Measurements from ENCODE around the gene PLAU. TPM values are rescaled to one million over a fixed set of nuclear protein-coding genes. Genes with fewer than 3 reads are reported as not detected.
"Not testable (repeated sequence)": the region's sequence is repeated elsewhere in the genome, so short reads cannot be mapped to it uniquely, and the experiment has no call there.

PLAU gene
- total and polyA plus RNA-seq, 2 donors (not counting 3 experiments of a cell fraction or from before 2014, with no cell fraction given): 23.6 to 34.9 TPM

GRCh38 chr10:73962386-73962785 lies 51.5 kb downstream of the PLAU start:
- Histone ChIP-seq H2AFZ (ENCODE audit: low read depth, low read length) (no peak overlapping the region), H3K9ac (replicated peaks; ENCODE audit: extremely low read depth, insufficient read depth, low read length) (no peak overlapping the region), H3K4me3 (replicated peaks in 1 of 3; ENCODE audit: insufficient read depth in 1 of 3, low read depth in 1 of 3, low read length in 3 of 3) (no peak overlapping the region), H3K9me3 (replicated peaks; ENCODE audit: control insufficient read depth, insufficient read depth, low read length) (no peaks in the 10 kb centered on the region), H4K20me1 (replicated peaks; ENCODE audit: control insufficient read depth, extremely low read depth, insufficient read depth, low read length) (no peaks in the 10 kb centered on the region), H3K27ac (ENCODE audit: insufficient read depth, low read depth, low read length) (no peak overlapping the region), H3K36me3 (ENCODE audit: control insufficient read depth in 2 of 2, extremely low read depth in 1 of 2, insufficient read depth in 2 of 2, low read length in 2 of 2) (no peaks in the 10 kb centered on the region), H3K79me2 (ENCODE audit: control insufficient read depth, insufficient read depth, low read length) (no peaks in the 10 kb centered on the region), H3K27me3 (ENCODE audit: control insufficient read depth in 2 of 2, insufficient read depth in 2 of 2, low read length in 2 of 2) (no peaks in the 10 kb centered on the region), H3K9me1 (replicated peaks; ENCODE audit: control insufficient read depth, extremely low read depth, insufficient read depth, low read length) (no peaks in the 10 kb centered on the region), H3K4me2 (ENCODE audit: insufficient read depth, low read length) (no peak overlapping the region), H3K4me1 (ENCODE audit: control insufficient read depth, extremely low read depth, insufficient read depth, low read length) (peaks cover 15% of the 10 kb centered on the region)
- BruUV-seq (replicated peaks): no TSS peak
- intact Hi-C loops (cut with micrococcal nuclease): no loop called here
- DNase-seq (ENCODE audit: low read depth, low spot score) (no peak), FAIRE-seq (no peak)
- CTCF ChIA-PET: interaction anchor here (0.7 to 1.4 kb wide), 4 partner anchors 21 to 119 kb away, joined by 3 to 4 read pairs (median 4); no protein-coding TSS in a partner anchor
- dilution Hi-C loops (cut with MboI; ENCODE audit: extremely low pct_ligation_motif_present, low sequenced_read_pairs): no loop called here
- POLR2A ChIA-PET: no interaction called here
- no peak for TF ChIP-seq POLR2A (IDR thresholded peaks at IDR 0.05; ENCODE audit: low read depth, low read length)
- no peak for TF ChIP-seq FOS (IDR thresholded peaks at IDR 0.05; ENCODE audit: borderline replicate concordance, insufficient read depth, low read length)
- no peak for TF ChIP-seq GATA2 (IDR thresholded peaks at IDR 0.05; ENCODE audit: insufficient read depth, insufficient read length, low read depth, low read length)
- no peak for TF ChIP-seq CTCF (IDR thresholded peaks at IDR 0.05; ENCODE audit: extremely low read depth in 1 of 2, insufficient read depth in 1 of 2, low read depth in 1 of 2, low read length in 2 of 2)
- TF ChIP-seq JUN (IDR thresholded peaks at IDR 0.05; ENCODE audit: borderline replicate concordance, insufficient read depth, insufficient read length, low read depth): no peak
- no peak for TF ChIP-seq EZH2 (IDR thresholded peaks at IDR 0.05; ENCODE audit: borderline replicate concordance, low read depth, low read length, severe bottlenecking)
- TF ChIP-seq POLR2AphosphoS5 (IDR thresholded peaks at IDR 0.05; ENCODE audit: insufficient read depth, low read depth, low read length): no peak

GRCh38 chr10:73963533-73963932 lies 52.6 kb downstream of the PLAU start:
- H3K4me3 ChIP-seq (replicated peaks in 1 of 3; ENCODE audit: insufficient read depth in 1 of 3, low read depth in 1 of 3, low read length in 3 of 3); H4K20me1 ChIP-seq (replicated peaks; ENCODE audit: control insufficient read depth, extremely low read depth, insufficient read depth, low read length); FAIRE-seq; H3K9me1 ChIP-seq (replicated peaks; ENCODE audit: control insufficient read depth, extremely low read depth, insufficient read depth, low read length); dilution Hi-C loops (cut with MboI; ENCODE audit: extremely low pct_ligation_motif_present, low sequenced_read_pairs); DNase-seq (ENCODE audit: low read depth, low spot score); CTCF ChIA-PET; BruUV-seq (replicated peaks); H2AFZ ChIP-seq (ENCODE audit: low read depth, low read length); H3K36me3 ChIP-seq (ENCODE audit: control insufficient read depth in 2 of 2, extremely low read depth in 1 of 2, insufficient read depth in 2 of 2, low read length in 2 of 2); POLR2A ChIA-PET; H3K4me2 ChIP-seq (ENCODE audit: insufficient read depth, low read length); H3K9ac ChIP-seq (replicated peaks; ENCODE audit: extremely low read depth, insufficient read depth, low read length); intact Hi-C loops (cut with micrococcal nuclease); H3K79me2 ChIP-seq (ENCODE audit: control insufficient read depth, insufficient read depth, low read length); H3K9me3 ChIP-seq (replicated peaks; ENCODE audit: control insufficient read depth, insufficient read depth, low read length); H3K27ac ChIP-seq (ENCODE audit: insufficient read depth, low read depth, low read length); H3K27me3 ChIP-seq (ENCODE audit: control insufficient read depth in 2 of 2, insufficient read depth in 2 of 2, low read length in 2 of 2): not testable (repeated sequence)
- peaks cover 26% of the 10 kb centered on the region for H3K4me1 ChIP-seq (ENCODE audit: control insufficient read depth, extremely low read depth, insufficient read depth, low read length)
